Activated CD4-positive, alpha-beta T cell treated with anti-CD3 and anti-CD28 coated beads, Interleukin-2, amount 50 U/mL, for 48 hours (primary cell): ENCODE data around the gene ADGRG3.
"Not testable (repeated sequence)": the region's sequence is repeated elsewhere in the genome, so short reads cannot be mapped to it uniquely, and the experiment has no call there.

Experiments used
- DNase-seq, 2 experiments: peaks; one replicate each; pipeline ENCODE4 v3.0.0-alpha.2; 2020

The ADGRG3 gene

GRCh38 chr16:57663917-57664661 is 4.0 kb upstream of the ADGRG3 start:
- no peak for DNase-seq

- DNase-seq: no peak
Measured at GRCh38 chr16:57664662-57665025, 3.5 kb upstream of the ADGRG3 start.

- no peak for DNase-seq
Measured at GRCh38 chr16:57665541-57665940, 2.6 kb upstream of the ADGRG3 start.

- no peak for DNase-seq
Measured at GRCh38 chr16:57666353-57667047, 1.6 kb upstream of the ADGRG3 start.

- no peak for DNase-seq
Measured at GRCh38 chr16:57667048-57667525, 1.0 kb upstream of the ADGRG3 start.

- DNase-seq: no peak
Measured at GRCh38 chr16:57667526-57668262, 412 bp upstream of the ADGRG3 start.

- no peak for DNase-seq
Measured at GRCh38 chr16:57668630-57669475, 747 bp downstream of the ADGRG3 start.

GRCh38 chr16:57669476-57670162 is 1.5 kb downstream of the ADGRG3 start:
- DNase-seq: no peak

GRCh38 chr16:57670196-57670595 is 2.1 kb downstream of the ADGRG3 start:
- DNase-seq: no peak

GRCh38 chr16:57671451-57671850 is 3.3 kb downstream of the ADGRG3 start:
- not testable (repeated sequence) for DNase-seq

GRCh38 chr16:57672416-57672815 is 4.3 kb downstream of the ADGRG3 start:
- no peak for DNase-seq

- no peak for DNase-seq
Measured at GRCh38 chr16:57672824-57673223, 4.7 kb downstream of the ADGRG3 start.

- no peak for DNase-seq
Measured at GRCh38 chr16:57675741-57676551, 7.8 kb downstream of the ADGRG3 start.

- DNase-seq: no peak
Measured at GRCh38 chr16:57676553-57677085, 8.5 kb downstream of the ADGRG3 start.

GRCh38 chr16:57677622-57678369 is 9.7 kb downstream of the ADGRG3 start:
- DNase-seq: no peak

- no peak for DNase-seq
Measured at GRCh38 chr16:57679016-57679415, 10.9 kb downstream of the ADGRG3 start.

- no peak for DNase-seq
Measured at GRCh38 chr16:57679767-57680482, 11.8 kb downstream of the ADGRG3 start.

- DNase-seq: no peak
Measured at GRCh38 chr16:57680842-57681375, 12.8 kb downstream of the ADGRG3 start.
